Stimulated activated CD8-positive, alpha-beta memory T cell treated with anti-CD3 and anti-CD28 coated beads, Interleukin-12 subunit alpha, Interleukin-12 subunit beta, amount 100 ng/mL, for 4 hours (primary cell): ENCODE measurements around the gene HOMER2.
"Not testable (repeated sequence)": the region's sequence is repeated elsewhere in the genome, so short reads cannot be mapped to it uniquely, and the experiment has no call there.

Experiments
- DNase-seq: peaks from one replicate; pipeline ENCODE4 v3.0.0-alpha.2; 2020; ENCODE audit warnings: low read depth

Gene HOMER2

DNA sequence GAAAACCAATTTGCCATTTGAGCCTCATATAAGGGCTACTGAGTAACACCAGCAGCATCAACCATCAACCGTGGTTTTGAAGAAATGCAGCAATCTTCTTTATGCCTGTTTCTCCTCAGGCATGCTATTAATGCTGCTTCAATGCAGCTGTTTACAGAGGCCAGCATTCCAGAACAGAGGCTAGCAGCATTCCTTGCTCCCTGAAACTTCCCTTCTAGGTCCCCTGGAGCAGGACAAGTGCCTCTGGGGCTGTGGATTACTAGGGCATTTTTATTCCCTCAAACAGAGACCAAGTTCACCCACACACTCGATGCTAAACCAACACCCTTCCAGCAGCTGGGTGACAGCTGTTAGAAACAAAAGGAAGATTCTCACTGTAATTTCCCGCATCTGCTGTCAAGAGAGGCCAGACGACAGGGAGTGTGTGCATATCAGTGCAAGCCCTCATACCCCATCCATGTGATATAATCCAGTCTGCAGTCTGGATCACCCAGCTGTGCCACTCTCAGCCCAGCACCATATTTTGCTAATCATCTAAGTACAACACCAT, 57.5 kb downstream of the HOMER2 start:
- DNase-seq: no peak

DNA sequence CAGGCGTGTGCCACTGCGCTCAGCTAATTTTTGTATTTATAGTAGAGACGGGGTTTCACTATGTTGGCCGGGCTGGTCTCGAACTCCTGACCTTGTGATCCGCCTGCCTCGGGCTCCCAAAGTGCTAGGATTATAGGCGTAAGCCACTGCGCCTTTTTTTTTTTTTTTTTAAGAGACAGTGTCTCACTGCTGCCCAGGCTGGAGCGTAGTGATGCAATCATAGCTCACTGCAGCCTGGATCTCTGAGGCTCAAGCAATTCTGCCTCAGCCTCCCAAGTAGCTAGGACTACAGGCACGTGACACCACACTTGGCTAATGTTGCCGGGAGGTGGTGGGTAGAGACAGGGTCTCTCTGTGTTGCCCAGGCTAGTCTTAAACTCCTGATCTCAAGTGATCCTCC, 59.0 kb downstream of the HOMER2 start:
- DNase-seq: not testable (repeated sequence)

DNA sequence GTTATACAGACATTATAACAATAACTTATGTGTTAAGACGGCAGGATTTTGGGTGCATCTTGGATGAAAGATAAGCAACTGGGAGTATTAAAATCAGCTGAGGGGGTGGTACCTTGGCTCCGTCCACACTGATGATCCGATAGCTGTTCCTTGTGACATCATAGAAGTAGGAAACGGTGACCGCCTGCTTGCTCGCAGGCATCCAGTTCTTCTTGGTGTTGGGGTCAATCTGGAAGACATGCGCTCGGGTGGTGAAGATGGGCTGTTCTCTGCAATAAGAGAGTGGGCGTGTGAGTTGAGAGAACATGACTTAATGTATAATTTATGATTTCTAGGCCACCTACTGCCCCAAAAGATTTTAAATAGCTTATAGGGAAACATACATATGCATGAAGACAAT, 59.9 kb downstream of the HOMER2 start:
- no peak for DNase-seq

GRCh38 chr15:82890995-82891390, 61.5 kb downstream of the HOMER2 start:
- no peak for DNase-seq

- no peak for DNase-seq
Observed at GRCh38 chr15:82890338-82890994, 62.1 kb downstream of the HOMER2 start.

DNA sequence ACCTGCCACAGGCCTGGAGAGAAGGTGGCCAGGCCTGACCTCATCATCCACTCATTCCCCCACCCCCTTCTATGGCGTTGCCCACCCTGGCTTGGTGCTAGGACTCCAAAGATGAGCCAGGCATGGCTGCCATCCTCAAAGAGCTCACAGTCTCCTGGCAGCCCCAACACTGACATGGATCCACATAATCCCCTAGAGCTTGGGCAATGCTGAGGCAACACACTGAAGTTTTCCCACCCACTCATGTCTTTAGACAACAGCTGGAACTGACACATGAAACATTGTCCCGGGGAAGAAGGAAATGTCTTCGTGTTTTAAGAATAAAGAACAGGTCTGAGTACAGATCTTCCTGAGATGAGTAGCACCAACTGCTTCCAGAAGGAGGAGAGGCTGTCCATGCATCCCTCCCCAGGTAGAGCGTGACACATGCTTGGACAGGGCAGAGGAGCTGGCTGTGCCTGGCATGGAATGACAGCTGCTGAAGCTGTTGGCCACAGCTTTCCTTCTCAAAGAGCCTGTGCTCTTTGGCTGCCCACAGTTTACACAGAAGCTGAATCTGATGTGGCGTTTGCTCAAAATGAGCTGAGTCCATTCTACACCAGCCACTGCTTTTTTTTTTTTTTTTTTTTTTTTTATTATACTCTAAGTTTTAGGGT, 70.1 kb downstream of the HOMER2 start:
- no peak for DNase-seq

GRCh38 chr15:82881747-82882146, 70.8 kb downstream of the HOMER2 start:
- no peak for DNase-seq

DNA sequence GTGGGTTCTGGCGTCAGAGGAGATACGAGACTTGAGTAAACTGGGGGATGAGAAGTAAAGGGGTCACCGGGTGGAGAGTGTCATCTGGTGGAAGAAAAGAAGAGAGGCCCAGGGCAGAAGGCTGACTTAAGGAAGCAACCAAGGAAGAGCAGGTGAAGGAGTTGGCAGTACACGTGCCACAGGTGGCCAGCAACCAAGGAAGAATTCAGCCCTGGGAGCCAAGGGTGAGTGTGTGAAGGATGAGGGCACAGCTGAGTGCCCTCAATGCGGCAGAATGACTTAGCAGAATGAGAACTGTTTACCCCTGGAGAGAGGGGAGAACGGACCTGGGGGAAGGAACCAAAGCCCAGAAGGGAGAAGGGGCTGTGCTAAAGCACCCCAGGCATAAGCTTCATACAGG, 71.8 kb downstream of the HOMER2 start:
- no peak for DNase-seq

GRCh38 chr15:82878325-82878724, 74.2 kb downstream of the HOMER2 start:
- no peak for DNase-seq

- no peak for DNase-seq
Observed at GRCh38 chr15:82877825-82878224, 74.7 kb downstream of the HOMER2 start.

- no peak for DNase-seq
Observed at GRCh38 chr15:82875411-82876003, 77.0 kb downstream of the HOMER2 start.

DNA sequence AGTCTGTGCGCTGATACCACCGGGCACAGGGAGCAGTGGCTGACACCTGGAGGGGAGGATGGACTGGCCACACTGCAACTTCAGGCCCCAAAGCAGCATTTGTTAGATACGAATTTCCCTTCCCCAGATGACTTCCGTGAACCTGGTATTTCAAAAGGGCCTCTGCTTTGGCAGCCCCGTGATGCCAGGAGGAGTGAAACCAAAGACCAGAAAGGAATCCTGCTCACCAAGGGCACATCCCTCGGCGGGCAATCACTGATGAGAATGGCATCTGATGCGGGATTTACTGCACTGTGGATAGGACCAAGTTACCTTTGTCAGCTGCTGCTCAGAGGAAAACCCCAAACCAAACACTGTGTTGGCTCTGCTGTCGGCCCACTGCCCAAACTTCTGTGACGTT, 77.6 kb downstream of the HOMER2 start:
- no peak for DNase-seq

GRCh38 chr15:82874267-82874666, 78.3 kb downstream of the HOMER2 start:
- no peak for DNase-seq

GRCh38 chr15:82873000-82873680, 79.4 kb downstream of the HOMER2 start:
- no peak for DNase-seq

GRCh38 chr15:82871832-82872484, 80.6 kb downstream of the HOMER2 start:
- no peak for DNase-seq

DNA sequence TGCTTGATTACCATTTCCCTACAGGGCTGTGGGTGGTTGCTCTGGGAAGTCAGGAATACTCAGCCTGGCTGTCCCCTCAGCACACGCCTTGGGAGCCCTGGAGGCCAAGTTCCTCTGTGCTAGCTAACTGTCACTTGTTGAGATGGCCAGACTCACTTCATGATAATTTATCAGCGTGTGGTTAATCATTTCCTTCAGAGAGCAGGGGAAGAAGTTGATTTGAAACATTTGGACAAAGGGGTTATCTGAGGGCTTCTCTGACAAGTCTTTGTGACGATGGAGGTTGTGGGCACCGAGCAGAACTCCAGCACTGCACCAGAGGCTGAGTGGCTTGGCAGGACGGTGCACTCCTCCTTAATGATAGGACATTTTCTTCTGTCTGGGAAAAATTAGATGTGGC, 81.2 kb downstream of the HOMER2 start:
- DNase-seq: no peak

DNA sequence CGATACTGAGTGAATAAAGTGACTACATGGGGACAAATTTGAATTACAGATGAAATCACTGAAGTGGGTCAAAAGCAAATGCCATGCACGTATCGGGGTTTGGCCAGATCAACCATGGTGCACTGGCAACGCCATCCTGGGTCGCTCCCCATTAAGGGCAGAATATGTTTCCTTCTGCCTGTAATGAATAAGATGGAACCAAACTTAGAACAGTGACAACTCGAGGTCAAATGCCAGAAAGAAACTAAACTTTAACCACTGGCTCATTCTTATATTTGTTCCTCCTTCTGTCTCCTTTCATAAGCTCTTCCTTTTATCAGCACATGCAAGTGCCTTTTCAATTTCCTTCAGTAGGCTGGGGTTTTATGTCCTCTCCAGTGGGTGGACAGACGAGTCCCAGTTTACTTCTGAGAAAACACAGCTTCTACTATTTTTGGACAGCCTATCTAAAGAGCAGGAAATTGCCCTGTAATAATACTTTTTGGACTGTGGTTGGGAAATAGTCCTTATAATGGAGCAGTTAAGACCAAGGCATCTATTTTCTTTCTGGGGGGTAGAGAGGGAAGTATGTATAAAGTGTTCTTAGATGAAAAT, 81.7 kb downstream of the HOMER2 start:
- DNase-seq: no peak

GRCh38 chr15:82865981-82866380, 86.5 kb downstream of the HOMER2 start:
- DNase-seq: not testable (repeated sequence)

DNA sequence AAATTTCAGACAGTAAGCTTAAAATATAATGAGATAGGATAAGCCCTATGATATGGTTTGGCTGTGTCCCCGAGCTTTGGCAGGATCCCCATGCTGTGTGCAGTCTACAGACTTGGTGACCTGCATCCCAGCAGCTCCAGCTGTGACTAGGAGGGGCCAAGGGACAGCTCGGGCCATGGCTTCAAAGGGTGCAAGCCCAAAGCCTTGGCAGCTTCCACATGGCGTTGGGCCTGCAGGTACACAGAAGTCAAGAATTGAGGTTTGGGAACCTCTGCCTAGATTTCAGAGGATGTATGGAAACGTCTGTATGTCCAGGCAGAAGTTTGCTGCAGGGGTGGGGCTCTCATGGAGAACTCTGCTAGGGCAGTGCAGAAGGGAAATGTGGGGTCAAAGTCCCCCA, 86.9 kb downstream of the HOMER2 start:
- not testable (repeated sequence) for DNase-seq

DNA sequence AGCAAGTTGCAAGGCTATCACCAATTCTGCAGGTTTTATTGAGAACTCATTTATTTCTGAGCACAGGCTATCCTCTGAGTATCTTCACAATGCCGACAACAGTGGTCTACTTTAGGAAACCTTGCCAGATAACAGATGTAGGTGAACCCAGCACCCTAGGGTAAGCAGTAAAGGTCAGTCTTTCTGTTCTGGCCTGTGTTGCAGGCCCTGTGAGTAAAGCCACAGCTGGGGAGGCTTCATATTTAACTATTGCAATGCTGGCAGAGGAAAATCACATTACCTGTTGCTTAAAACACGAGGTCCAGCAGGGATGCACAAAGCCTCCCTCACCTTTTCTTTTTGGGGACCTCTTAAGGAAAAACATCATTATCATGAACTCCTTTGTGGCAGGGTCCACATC, 87.6 kb downstream of the HOMER2 start:
- no peak for DNase-seq

DNA sequence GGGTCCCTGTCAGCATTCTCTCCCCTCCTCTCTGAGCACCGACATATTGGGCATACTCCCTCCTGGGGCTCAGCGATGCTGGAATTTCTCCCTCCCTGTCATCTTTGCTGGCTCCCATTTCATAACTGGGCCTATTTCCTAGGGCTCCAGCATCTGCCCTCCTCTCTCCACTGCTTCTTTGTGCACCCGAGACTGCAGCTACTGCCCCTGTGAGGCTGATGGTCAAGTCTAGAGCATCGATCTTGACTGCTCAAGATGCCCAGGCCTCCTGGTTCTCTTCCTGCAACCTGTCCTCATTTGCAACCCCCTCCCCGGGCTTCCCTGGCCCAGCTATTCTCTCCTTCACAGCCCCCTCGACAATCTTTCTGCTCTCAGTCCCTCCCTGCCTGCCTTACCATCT, 89.6 kb downstream of the HOMER2 start:
- DNase-seq: no peak

DNA sequence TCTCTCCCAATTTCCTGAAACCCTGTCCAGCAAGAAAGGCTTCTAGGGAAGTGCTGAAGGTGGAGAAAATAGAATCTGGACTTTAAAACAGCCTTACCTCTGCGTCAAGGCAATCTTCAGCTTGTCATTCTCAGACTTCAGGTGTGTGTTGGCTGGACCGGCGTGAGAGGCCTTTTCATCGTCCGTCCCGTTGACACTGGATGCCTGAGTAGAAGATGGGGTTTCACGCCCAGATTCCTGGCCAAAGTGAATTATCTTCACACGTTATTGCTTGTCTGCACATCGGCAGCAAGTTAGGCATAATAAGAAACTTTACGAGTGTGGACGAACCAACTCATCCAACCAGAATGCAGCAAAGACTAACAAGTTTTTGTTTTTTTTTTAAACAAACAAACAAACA, 93.6 kb downstream of the HOMER2 start:
- DNase-seq: no peak
